ENCODE measurements around the gene RTN4.

The RTN4 gene

DNA sequence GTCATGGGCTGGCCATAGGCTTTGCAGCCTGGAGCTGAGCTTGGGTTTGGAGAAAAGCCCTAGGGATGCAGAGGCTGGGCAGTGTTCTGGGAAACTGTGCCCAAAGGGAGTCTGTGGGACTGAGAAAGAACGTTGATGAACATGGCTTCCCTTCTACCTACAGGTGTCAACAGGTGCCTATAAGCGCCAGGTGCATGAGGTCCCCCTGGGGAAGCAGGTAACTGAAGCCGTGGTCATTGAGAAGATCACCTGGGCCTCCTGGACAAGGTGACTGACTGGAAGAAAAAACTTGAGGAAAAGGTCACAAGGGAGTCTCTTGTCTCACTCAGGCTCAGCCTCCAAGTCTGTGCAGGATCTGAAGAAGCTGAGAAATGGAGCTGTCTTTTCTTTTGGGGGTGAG is 83.4 kb downstream of the RTN4 start:
- DNase-seq: no peak

DNA sequence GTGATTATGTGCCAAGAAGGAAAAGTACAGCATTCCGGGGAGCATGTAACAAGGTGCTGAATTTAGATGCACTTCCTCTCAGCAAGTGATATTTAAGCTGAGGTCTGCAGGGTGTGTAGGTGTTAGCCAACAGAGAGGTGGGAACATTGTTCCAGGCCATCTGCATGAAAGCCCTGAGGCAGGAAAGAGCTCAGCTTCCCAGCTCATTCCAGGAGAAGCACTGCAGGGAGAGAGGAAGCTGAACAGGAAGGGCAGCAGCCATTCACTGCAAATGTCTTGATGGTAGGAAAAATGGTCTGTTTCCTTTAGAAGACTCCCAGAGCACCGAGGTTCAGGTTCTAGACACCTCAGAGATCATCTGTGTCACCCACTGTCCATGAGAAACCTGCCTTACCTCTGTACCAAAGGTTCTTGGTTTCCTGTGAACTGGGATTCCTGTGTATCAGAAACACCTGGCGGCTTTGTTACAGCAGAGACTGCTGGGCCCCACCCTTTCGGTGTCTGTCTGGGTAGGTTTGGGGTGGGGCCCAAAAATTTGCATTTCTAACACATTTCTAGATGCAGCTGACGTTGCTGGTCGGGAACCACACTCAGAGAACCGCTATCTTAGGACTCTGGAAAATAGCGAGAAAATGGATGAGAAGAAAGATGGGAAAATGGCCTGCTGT is 84.0 kb downstream of the RTN4 start:
- no peak for DNase-seq

DNA sequence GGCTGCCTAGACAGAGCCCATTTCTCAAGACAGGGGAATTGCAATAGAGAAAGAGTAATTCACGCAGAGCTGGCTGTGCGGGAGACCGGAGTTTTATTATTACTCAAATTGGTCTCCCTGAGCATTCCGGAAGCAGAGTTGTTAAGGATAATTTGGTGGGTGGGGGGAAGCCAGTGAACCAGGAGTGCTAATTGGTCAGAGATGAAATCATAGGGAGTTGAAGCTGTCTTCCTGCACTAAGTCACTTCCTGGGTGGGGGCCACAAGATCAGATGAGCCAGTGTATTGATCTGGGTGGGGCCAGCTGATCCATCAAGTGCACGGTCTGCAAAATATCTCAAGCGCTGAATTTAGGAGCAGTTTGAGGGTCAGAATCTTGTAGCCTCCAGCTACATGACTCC is 84.8 kb downstream of the RTN4 start:
- DNase-seq: no peak

GRCh38 chr2:54964816-54965215 is 85.4 kb downstream of the RTN4 start:
- DNase-seq: no peak

DNA sequence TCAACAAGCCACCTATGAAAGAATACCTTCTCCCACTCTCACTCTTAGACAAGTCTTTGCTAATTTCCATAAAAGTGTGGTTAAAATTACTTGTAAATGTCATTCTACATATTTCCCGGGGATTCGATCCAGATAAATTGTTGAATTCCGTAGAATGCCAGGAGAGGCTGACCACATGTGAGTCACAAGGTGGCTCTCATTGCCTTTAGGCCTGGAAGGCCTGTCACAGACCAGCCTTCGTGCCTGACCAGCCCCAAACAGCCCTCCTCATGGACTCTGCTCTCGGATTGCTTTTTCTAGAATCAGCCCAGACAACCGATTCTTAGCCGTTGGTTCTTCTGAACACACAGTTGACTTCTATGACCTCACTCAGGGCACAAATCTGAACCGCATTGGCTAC is 86.0 kb downstream of the RTN4 start:
- DNase-seq: no peak

GRCh38 chr2:54963476-54963875 is 86.8 kb downstream of the RTN4 start:
- no peak for DNase-seq

GRCh38 chr2:54962935-54963440 is 87.3 kb downstream of the RTN4 start:
- no peak for DNase-seq

GRCh38 chr2:54962511-54962910 is 87.7 kb downstream of the RTN4 start:
- no peak for DNase-seq

- DNase-seq: no peak
Observed at GRCh38 chr2:54960164-54960563, 90.1 kb downstream of the RTN4 start.

GRCh38 chr2:54958717-54959371 is 91.4 kb downstream of the RTN4 start:
- no peak for DNase-seq

- no peak for DNase-seq
Observed at GRCh38 chr2:54957321-54957999, 92.8 kb downstream of the RTN4 start.

DNA sequence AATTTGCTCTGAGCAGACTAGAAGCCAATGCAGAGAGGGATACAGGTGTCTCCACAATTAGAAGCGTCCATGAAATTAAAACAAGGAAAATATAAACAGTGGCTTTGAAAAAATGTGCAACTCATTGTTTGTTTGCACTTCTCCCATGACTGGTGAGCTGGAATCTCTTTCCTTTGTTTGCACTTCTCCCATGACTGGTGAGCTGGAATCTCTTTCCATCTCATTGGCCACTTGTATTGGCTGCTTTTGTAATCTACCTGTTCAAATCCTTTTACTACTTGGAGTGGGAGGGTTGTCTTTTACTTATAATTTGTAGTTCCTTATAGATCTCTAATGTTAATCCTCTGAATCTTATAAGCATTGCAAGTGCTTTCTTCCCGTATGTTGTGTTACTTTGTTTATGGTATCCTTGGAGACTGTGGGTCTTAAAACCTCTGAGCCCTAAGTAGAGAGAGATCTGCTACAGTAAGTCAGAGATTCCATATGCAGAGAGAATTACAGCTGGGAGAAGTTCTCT is 94.1 kb downstream of the RTN4 start:
- DNase-seq: no peak

DNA sequence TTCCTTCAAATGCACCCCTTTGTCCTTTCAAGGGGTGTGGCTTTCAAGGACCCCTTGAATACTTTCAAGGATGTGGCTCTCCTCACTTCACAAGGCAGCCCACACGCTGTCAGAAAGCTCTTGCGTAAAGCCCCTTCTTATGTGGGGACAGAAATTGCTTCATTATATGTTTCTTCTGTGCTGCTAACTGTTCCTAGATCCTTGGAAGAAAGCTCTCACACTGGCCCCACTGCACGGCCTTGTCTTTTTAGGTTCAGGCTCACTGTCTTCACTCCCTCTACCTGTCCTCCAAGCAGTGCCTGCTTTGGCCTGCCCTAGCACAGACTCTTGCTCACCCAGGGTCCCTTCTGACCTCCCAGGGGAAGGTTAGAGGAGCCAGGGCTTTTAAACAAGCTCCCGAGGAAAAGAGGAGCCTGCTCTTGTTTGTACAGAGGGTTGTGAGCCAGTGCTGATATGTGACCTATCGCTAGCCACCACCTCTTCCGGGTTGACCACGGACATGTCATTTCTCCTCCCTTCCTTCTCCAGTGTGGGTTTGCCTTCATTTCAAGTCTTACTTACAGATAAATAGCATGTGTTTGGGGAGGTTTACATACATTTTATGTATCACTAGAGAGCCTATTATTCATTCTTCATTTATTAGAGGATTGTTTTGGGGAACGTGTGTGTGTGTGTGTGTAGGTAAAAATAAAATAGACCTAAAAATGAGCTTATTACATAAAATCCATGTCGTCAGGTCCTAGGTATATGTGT is 94.7 kb downstream of the RTN4 start:
- no peak for DNase-seq

DNA sequence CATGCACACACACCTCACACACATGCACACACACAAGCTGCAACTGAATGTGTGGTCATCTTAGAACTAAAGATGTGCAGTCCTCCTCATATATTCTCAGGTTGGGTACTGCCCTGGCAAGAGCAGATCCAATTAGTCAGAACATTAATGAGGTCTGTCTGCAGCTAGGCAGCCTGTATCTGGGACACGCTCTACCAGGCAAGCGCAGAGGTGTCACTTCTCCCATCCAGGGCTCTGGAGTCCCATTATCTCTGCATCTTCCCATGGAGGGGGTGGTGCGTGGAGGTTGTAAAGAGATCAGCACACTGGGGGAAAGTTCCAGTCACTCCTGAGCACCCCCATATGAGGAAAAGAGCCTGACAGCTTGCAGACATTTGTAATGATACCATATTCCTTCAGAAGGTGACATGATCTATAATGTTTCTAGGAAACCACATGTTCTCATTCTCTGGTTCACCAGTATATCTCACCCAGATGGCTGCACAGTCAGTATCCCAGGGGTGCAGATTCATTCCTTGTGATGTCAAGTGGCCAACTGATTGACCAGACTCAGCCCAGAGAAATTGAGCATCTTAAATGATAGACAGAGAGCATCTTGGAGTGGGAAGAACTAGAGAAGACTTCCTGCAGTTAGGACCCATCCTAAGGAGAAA is 95.4 kb downstream of the RTN4 start:
- DNase-seq: no peak

DNA sequence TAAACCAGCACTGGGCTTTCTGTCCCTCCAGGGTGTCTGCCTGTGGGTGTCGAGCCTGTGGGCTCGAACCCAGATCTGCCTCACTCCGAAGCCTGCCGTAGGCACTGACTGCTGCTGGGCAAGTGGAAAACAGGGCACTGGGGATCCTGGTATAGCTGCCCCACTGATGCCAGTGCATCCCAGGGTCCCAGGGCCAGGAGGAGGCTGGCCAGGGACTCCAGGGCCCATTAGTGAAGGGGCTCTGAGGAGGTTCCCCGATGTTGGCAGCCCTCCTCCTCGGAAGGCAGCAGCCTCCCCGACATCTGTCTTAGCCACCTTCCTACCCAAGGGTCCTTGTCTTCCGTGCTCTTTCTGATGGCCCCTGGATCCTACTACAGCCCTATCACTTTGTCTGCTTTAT is 96.1 kb downstream of the RTN4 start:
- no peak for DNase-seq

DNA sequence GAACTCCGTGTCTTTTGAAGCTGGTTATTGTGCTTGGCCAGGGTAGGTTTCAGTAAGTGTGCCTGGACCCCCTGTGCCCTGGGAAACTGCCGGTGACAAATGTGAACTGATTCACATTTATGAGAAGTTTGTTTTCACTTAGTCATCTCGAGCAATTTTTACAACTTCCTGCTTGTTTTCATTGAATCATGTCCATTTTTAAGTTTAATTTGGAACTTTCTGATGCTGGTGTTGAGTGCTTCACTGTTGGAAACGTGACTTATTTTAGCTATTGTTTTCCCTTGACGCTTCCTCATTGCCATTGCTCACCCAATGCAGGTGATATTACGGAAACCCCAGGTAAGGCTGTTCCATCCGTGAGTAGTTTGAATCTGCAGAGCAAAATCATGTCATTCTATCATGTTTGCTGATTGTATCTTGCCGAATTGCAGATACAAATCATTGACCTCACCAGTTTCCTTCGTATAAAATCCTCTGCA is 97.2 kb downstream of the RTN4 start:
- DNase-seq: no peak

DNA sequence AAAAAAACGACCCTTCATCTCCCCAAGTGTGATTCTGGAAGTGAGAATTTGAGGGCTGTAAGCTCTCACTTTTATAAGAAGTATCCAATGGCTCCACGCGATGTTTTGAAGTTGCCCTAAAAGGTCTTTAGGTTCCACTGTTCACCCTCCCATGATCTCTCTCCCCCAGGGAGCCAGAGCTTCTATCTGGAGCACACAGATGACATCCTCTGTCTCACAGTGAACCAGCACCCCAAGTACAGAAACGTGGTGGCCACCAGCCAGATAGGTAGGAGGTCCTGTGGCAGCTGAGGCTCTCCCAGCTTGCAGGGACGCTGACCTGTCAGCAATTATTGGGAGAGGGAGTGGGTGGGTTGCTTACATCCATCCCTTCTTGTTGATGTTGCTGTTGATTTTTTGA is 97.8 kb downstream of the RTN4 start:
- no peak for DNase-seq

DNA sequence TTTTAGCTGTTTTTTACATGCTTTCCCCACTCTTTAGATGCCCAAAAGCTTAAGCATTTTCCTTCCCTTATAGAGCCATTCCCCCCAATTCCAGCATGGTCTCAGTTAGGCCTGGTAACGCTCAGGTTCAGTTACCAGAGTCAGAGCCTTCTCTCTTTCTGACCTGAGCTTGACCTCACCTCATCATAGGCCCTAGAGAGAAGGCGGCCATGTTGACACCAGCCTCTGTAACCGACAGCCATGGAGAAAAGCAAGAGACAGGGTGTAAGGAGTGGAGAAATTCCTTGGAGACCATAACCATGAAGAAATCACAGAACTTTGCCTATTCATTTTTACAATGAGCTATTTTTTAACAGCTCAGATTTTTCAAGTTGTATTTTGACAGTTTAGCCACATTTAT is 99.4 kb downstream of the RTN4 start:
- no peak for DNase-seq

- no peak for DNase-seq
Observed at GRCh38 chr2:54949431-54949830, 100.8 kb downstream of the RTN4 start.

DNA sequence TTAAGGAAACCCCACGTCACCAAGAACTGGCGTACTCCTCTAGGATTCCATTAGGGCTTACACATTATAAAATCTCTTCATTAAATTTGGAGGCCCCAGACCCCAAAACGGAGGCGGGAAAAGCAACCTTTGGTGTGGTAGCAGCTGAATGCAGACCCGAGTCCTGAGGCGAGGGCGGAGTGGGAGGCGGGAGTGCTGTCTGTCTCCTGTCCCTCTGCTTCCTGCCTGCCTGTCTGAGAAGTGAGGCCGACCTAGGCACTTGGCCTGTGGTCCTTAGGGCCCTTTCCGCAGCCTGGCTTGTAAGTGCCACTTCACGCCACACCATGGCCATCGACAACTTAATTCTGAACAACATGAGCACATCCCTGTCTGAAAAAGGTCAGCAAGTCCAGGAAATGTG is 102.1 kb downstream of the RTN4 start:
- DNase-seq: no peak

DNA sequence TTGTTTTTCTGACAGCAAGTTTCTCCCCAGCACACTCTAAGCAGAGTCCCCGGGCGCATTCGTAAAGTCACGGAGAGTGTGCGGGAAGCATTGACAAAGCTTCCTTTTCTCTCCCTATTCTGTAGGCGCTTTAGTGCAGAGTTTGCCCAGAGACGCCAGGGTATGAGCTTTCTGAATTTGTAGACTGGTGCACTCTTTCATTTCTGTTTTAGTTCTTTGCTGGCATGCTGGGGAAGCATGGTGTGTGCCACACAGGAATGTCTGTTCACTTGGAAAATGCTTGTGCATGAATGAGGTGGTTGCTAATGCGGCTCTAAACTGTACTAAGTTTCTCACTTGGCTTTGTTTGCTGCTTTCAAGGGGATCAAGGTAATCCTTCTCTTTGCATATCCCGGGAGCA is 102.6 kb downstream of the RTN4 start:
- no peak for DNase-seq

DNA sequence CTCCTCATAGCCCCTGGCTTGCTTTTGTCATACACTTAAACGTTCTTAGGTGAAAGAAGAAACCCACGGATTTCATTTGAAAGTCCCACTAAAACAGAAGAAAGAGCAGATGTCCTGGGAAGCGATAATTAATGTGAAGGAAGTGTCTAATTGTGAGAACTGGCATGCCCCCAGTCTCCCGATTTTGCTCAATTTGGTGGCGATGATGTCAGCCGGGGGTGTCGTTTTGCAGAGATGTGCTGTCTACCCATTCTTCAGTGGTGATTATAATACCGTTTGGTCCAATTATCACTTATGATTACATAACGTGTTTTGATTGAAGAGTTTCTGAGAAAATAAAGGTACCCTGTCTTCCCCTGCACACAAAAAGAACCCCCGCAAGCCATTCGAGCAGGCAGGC is 103.1 kb downstream of the RTN4 start:
- no peak for DNase-seq

Data from activated T-cell treated with anti-CD3 and anti-CD28 coated beads, Interleukin-2, amount 50 U/mL, for 48 hours (primary cell).